Suppressor macrophage treated with lipopolysaccharide for 1 hour (primary cell): Measurements from ENCODE around the gene DOLK.
"Not testable (repeated sequence)": the region's sequence is repeated elsewhere in the genome, so short reads cannot be mapped to it uniquely, and the experiment has no call there.

Source experiments
- DNase-seq, 3 donors: peaks; one replicate each; pipeline ENCODE4 v3.0.0-alpha.2; 2020 to 2022

The DOLK gene

DNA sequence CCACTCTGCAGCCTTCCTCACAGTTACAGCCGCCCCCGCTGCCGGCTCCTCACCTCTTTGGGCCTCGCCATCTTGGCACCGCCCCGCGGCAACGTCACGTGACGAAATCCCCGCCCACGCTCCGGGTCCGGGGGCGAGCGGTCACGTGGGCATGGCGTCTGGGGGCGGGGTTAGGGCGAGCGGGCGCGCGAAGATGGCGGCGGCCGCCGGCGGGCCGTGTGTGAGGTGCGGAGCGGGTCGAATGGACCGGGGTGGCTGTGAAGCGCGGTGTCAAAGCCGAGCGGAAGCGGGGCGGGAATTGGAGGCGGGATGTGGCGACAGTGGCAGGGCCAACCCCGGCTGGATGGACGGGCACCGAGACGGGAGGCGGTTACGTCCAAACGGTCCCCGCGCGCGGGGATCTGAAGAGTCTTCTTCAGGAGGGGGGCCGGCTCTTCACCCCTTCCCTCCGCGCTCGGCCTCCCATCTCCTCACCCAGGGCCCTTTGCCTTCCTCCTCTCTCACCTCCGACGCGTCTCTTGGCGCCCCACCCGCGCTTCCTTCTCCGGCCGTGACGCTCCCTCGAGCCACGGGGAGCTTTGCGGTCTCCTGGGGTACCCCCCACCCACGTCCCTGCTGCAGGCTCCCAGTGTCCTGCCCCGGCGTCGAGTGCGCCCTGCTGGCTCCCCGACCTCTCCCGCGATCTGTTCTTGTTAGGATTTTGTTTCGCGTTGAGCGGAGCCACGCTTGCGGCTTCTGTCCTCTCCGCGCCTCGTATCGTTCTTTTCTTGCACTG, at the start of gene DOLK, which contains the start of gene NUP188:
TSS of gene DOLK (minus strand) at position 77 of the 775 bp plus-strand sequence. CDS start 300 bp downstream, outside the sequence.
TSS of gene NUP188 (plus strand) at position 173 of the 775 bp plus-strand sequence. CDS start at position 194, 21 bp downstream.
- DNase-seq: peak; percentile 98 to 100 (median 99)

DNA sequence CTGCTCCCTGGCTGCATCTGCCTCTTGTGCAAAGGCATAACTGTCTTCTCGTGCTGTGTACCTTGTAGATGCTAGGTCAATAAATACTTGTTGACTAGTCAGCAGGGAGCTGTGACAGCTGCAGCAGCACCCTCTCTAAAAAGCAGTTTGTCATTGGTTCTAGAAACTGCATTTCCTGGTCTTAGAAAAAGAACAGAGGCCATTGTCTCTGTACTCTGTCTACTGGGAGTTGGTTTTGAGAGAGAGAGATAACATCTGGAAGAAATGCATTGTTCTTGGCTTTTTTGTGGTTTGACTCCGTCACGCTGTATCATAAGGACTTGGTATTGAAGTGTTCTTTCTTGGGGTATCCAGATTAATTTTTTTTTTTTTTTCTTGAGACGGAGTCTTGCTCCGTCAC, 48.4 kb upstream of the DOLK start:
- no peak for DNase-seq

DNA sequence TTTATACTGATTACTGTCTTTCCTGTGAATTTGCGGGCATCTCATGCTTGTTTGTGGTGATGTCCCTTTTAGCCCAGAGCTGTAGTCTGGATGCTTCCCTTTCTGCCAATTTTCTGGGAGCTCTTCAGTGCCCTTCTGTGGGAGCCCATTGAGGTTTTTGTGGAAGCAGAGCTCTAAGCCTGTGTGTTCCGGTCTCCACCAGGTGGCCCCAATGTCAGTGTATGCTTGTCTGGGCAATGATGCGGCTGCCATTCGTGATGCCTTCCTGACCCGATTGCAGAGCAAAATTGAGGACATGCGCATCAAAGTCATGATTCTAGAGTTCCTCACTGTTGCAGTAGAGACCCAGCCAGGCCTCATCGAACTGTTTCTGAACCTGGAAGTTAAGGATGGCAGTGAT, 45.6 kb upstream of the DOLK start:
- no peak for DNase-seq

DNA sequence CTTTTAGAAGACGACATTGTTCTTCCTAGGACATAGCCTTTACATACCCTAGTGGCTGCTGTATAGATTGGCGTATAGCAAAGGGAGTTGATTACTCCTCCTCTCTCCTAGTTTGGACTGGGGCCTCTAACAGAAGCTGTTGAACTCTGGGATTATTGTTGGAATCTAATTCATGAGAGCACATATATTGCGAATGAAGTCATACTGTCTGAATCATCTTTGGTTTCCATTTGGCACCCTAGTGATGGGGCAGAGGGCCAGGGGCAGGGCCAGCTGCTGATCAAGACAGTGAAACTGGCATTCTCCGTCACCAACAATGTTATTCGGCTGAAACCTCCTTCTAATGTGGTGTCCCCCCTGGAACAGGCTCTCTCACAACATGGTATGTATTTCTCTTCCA, 40.4 kb upstream of the DOLK start:
- no peak for DNase-seq

DNA sequence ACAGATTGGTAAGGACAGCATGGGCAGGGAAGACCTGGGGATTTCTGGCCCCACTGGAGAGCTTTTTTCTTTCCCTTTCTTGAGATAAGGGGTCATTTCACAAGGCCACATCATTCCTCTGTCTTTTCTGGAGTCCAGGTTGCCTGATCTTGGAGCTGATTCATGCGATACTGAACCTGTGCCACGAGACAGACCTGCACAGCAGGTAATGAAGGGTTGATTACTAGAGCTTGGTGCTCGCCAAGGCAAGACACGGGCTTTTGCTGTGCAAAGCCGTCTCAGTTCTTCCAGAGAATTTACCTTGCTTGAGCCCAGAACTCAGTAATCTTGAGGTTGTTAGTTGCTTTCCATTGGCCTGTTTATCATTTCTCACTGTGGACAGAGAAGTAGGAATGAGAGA, 39.3 kb upstream of the DOLK start:
- no peak for DNase-seq

DNA sequence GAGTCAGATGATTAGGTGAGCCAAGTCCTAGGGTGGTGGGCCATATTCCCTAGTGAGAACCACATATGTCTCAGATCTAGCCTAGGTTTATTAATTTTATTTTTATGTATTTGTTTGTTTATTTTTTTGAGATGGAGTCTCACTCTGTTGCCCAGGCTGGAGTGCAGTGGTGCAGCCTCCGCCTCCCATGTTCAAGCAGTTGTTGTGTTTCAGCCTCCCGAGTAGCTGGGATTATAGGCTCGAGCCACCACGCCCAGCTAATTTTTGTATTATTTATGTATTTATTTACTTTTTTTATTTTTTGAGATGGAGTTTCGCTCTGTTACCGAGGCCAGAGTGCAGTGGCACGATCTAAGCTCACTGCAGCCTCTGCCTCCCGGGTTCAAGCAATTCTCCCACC, 36.1 kb upstream of the DOLK start:
- DNase-seq: no peak

DNA sequence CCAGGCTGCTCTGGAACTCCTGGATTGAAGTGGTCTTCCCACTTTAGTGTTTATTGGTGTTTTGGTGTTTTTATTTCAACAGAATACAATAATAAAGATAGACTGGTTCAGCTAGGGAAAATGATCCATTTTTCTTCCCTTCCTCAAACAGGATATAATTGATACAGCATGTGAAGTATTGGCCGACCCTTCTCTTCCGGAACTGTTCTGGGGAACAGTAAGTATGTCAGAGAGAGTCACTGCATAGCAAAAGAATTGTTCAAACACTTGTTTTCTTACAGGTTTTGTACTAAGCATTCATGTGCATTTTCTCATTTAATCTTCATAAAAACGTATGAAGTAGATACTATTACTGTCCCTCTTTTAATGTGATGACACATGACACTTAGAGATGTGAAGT, 31.7 kb upstream of the DOLK start:
- no peak for DNase-seq

DNA sequence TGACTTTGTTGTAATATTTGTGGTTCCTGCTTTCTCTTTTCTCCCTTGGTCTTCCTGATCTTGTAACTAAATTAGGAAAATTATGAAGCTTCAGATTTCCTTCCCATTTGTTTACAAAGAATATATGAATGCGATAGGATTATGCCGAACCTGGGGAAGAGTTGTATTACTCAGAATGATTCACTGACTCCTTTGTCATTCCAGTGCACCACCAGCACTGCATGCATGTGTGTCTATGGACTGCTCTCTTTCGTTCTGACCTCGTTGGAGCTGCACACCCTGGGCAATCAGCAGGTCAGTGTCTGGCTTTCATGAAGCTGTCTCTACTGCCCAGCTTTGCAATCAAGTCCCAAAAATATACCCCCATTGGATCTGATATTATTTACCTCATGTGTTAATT, 25.6 kb upstream of the DOLK start:
- no peak for DNase-seq

DNA sequence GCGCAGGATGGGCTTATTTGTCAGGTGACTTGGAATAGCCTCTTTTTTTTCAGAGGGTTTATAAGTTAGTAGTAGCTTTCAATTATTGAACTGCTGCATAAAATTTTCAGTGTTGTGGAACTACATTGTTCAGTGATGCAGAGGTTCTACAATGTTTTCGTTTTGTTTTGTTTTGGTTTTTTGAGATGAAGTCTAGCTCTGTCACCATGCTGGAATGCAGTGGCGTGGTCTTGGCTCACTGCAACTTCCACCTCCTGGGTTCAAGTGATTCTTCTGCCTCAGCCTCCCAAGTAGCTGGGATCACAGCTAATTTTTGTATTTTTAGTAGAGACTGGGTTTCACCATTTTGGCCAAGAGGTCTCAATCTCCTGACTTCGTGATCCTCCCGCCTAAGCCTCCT, 22.1 kb upstream of the DOLK start:
- DNase-seq: no peak

DNA sequence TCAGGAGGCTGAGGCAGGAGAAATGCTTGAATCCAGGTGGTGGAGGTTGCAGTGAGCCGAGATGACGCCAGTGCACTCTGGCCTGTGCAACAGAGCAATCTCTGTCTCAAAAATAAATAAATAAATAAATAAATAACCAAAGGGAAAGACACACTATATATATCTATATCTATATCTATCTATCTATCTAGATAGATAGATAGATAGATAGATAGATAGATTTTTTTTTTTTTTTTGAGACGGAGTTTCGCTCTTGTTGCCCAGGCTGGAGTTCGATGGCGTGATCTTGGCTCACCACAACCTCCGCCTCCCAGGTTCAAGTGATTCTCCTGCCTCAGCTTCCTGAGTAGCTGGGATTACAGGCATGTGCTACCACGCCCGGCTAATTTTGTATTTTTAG, 14.0 kb upstream of the DOLK start:
- not testable (repeated sequence) for DNase-seq

DNA sequence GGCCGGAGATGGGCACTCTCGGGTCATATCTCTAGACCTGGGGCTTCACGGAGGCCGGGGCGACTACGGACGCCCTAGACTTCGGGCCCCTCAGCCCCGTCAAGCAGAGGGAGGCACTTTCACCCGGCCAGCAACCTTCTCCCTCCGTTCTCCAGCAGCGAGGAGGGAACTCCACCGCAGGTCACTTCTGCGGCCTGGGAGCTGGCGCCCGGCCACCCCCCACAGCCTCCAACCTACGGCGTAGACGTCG, 201 bp downstream of the DOLK start:
- no peak for DNase-seq

DNA sequence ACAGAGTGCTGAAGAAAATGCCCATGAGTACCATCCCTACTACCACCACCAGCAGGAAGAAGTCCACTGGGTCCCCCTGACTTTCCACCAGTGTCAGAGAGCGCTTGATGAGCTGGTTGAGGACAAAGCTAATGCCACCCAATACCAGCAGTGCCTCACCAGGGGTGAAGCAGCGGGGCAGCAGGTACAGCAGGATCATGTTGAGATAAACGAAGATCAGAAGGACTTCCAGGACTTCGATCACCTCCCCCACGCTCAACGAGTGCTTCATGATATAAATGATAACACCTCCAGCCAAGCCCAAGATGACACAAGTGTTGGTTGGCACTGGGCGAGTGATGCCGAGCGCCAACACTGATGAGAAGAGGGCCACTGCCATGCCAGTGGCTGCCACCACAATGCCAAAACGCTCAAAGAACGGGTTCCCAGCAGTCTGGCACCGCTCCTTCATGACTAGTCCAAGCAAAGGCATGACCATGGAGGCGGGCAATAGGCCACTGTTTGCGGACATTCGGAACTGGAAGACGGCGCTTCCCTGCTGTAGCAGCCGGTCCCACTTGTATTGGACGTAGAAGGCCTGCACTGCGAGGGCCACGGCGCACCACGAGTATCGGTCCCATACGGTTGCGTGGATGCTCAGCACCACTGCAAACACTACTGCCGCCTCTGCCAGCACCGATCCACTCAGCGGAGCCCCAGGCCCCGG, 679 bp downstream of the DOLK start:
- peak in 2 of 3 donors; percentile 8 to 36 for DNase-seq

DNA sequence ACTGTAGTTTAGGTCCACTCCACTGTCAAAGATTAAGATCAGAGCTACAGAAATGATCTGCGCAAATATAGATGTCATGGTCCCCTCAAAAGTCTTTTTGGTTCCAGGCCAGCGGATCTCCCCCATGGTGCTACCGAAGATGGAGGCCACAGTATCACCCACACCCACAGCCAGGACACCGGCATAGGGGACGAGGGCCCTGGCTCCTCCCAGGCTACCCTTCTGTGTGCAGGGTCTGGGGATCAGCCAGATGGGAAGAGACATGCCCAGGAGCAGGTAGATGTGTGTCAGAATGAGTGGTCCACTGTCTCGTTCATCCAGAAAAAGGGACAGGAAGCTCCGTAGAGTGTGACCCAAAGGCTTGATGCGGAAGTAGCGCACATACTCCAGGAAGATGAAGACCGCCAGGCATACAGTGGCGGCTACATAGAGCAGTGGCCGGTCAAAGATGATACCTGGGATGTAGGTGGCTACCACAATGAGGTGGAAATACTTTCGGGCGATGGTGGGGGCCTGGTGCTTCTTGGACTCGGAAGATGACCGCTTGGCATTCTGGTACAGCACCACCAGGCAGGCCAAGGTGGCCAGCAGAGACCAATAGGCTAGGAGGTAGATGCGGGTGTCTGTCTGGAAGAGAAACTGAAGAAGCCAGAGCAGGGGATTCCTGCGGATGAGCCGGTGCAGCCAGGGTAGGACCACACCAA, 1.5 kb downstream of the DOLK start:
- no peak for DNase-seq

DNA sequence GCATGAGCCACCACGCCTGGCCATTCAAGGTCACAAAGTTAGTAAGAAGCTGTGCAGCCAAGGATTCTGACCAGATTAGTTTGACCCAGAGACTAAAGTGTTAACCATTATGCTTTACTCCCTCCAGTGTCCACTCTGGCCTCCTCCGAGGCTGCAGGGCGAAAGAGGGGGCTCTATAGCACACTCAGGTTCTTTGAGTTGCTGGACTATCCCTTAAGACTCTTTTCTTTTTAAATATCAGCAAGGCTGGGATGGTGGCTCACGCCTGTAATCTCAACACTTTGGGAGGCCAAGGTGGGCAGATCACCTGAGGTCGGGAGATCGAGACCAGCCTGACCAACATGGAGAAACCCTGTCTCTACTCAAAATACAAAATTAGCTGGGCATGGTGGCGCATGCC, 2.4 kb downstream of the DOLK start:
- not testable (repeated sequence) for DNase-seq

DNA sequence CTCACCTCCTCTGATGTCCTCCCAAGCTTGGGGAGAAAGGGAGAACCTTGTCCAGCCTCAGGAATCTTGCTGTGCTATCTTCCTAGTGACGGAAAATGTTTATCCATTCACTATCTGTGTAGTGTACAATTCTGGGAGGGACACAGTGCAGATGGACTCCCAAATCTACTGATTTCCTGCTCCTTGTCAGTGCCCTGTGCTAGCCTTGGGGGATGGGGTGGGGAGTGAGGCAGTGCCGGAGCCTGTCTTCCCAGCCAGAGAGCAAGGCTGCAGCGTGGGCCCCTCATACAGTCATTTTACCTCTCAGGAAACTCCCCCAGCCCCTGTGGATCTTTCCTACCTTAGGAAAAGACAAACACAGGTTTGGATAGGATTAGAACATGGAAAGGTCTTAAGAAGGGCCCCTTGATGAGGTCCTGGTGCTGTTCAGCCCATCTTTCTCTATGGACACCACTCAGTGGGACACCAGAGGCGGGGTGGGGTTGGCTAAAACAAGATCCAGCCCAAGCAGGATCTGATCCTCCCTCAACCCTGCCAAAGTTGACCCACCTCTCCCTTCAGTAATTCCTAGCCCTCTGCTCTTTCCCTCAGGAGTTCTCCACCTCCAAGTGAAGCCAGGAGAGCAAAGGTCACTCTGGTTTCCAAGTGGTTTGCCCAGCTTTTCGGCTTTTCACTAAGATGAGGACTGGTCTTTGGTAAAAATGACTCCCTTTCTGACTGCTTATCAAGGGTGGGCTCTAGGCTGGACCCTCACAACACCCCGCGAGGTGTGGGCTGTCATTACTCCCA, 3.4 kb downstream of the DOLK start:
- DNase-seq: no peak

DNA sequence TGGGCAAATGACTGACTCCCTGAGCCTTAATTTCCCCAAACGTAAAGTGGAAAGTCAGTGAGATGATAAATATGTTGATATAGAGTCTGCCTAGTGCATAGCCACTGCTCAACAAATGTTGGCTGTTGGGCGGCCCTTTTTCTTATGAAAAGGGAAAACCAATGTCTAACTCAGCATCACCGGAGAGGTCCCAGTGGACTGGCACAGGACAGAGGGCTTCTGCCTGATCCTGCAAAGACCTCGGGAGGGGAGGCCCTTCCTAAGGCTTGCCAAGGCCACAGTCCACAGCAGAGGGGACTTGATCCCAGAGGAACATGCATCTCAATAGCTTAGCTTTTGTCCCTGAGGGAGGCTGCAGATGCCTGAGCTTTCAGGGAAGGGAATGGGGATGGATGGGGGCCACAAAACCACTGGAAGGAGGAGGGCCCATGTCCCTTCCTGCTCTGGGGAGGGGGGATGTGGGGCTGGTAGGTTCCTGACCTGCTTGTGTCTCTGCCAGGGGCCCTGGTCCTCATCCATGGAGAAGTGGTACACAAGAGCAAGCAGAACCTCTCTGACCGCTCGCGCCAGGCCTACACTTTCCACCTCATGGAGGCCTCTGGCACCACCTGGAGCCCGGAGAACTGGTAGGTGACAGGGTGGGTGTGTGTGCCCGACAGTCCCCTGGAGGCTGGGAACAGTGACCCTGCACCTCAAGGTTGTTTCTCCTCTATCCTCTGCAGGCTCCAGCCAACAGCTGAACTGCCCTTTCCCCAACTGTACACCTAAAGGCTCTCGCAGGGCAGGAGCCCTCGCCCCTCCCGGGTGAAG, 6.3 kb downstream of the DOLK start:
- DNase-seq: no peak

DNA sequence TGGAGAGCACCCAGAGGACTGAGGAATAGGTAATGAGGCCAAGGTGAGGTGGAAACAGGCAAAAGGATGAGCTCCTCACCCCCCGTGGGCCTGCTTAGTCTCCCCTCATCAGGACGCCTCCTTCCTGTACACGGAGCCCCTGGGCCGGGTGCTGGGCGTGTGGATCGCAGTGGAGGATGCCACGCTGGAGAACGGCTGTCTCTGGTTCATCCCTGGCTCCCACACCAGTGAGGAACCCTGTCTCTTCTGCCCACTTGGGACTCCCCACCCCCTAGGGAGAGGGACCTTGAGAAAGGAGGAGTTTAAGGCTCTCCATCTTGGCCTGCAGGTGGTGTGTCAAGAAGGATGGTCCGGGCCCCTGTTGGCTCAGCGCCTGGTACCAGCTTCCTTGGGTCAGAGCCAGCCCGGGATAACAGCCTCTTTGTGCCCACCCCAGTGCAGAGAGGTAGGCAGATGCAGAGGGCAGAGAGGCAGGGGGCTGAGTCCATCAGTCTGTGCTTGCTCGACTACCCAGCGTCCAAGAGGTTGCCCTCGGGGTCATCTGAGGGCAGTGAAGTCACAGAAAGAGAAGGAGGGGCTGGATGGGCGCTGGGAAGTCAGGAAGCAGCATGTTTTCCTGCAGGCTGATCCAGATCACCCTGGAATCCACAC, 7.0 kb downstream of the DOLK start:
- no peak for DNase-seq

DNA sequence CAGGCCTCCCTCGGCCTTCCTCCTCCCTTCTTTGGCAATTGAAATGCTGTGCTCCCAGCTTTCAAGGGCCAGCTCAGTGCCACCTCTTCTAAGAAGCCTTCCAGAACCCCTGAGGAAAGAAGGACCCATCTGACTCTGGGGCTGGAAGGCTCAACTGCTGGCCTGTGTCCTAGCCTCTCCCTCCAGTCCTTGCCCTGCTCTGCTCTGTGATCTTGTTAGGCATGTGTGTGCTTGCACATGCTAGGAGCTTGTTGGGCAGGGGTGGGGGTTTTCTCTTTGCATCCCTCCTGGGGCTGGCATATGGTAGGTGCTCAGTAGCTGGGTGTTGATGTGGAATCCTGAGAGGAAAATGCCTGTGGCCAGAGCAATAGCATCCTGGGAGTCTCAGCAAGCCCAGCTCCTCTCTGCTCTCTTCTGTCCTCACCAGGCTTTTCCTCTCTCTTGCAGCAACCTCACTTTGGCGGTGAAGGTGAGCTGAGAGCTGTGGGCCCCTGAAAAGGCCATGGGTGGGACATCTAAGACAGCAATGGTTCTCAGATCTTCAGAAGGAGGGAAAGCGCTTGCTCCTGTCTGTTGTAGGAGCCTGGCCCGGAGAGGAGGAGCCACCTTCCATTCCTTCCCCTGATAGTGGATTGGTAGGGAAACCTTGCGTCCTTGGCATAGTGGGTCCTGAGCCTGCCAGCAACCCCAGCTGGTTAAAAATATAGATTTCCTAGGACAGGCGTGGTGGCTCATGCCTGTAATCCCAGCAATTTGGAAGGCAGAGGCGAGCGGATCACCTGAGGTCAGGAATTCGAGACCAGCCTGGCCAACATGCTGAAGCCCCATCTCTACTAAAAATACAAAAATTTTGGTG, 9.9 kb downstream of the DOLK start:
- DNase-seq: no peak

DNA sequence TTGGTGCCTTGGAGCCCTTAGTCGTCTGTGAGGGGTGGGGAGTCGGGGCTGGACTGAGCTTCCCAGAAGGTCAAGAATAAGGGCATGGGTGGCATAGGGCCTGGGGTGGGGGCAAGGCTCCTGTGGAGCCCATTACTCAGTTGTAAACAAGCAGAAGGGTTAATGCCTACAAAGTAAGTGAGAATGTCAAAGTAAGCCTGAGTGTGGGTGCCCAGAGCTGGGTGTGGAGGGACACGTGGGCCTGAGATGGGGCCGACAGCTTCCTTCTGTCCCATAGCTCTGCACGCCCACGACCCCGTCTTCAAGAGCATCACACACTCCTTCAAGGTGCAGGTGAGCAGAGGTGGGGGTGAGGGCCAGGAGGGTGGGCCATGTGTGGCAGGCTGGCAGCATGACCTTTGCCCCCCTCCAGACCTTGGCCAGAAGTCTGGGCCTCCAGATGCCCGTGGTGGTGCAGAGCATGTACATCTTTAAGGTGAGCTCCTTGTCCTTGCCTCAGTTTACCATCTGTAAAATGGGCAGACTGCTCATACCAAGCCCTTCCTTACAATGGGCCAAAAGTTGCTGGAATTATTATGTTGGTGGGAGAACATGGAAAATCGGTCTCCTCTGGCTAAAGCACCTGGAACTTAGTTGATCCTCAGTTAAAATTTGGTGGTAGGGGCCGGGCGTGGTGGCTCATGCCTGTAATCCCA, 11.1 kb downstream of the DOLK start:
- no peak for DNase-seq

DNA sequence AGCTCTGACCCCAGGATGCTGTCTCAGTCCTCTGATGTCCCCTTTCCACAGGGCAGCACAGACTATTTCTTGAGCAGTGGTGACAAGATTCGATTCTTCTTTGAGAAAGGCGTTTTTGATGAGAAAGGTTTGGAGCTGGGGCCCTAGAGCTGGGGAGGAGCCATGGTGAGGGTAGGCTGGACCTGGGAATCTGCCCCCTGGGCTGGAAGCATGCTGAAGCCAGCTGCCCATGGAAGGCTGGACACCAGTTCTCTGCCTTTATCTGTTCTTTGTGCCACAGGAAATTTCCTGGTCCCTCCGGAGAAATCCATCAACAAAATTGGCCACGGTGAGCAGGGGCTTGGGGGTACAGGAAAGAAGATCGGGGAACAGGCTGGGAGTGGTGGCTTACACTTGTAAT, 13.7 kb downstream of the DOLK start:
- DNase-seq: no peak
